ENCODE results near the gene OSBPL5.
A peak's percentile ranks its signal among the peaks of the same experiment; 100 is the strongest.

OSBPL5 gene

GRCh38 chr11:3090096-3090901 is 74.8 kb downstream of the OSBPL5 start:
- Mint-ChIP-seq H3K27ac (peak overlapping the region in 1 of 2 donors; percentile 42), H3K4me1 (peaks cover 11% of the 10 kb centered on the region), H3K27me3 (peaks cover 7% of the 10 kb centered on the region), H3K4me3 (no peak overlapping the region), H3K9me3 (no peaks in the 10 kb centered on the region)
- ATAC-seq (no peak), DNase-seq (no peak)

- Mint-ChIP-seq H3K27me3 (peaks cover 11% of the 10 kb centered on the region), H3K4me3 (no peak overlapping the region), H3K9me3 (no peaks in the 10 kb centered on the region), H3K27ac (peak overlapping the region in 1 of 2 donors; percentile 42), H3K4me1 (peaks cover 11% of the 10 kb centered on the region)
- ATAC-seq (no peak), DNase-seq (no peak)
Observed at GRCh38 chr11:3089236-3090061, 75.7 kb downstream of the OSBPL5 start.

- ATAC-seq = no peak
- Mint-ChIP-seq H3K27ac (no peak overlapping the region), H3K4me1 (peaks cover 11% of the 10 kb centered on the region), H3K27me3 (peaks cover 17% of the 10 kb centered on the region), H3K4me3 (no peak overlapping the region), H3K9me3 (no peaks in the 10 kb centered on the region)
- DNase-seq = no peak
Observed at GRCh38 chr11:3088806-3089205, 76.3 kb downstream of the OSBPL5 start.

GRCh38 chr11:3087821-3088800 is 77.0 kb downstream of the OSBPL5 start:
- H3K4me1 Mint-ChIP-seq = peaks cover 11% of the 10 kb centered on the region

GRCh38 chr11:3087373-3087772 is 77.7 kb downstream of the OSBPL5 start:
- Mint-ChIP-seq H3K4me3 (no peak overlapping the region), H3K27ac (no peak overlapping the region), H3K9me3 (no peaks in the 10 kb centered on the region), H3K27me3 (peaks cover 31% of the 10 kb centered on the region), H3K4me1 (peaks cover 11% of the 10 kb centered on the region)
- ATAC-seq (no peak), DNase-seq (no peak)

More at GRCh38 chr11:3087821-3088800, 77.0 kb downstream of the OSBPL5 start:
- Mint-ChIP-seq H3K9me3 (no peaks in the 10 kb centered on the region), H3K4me3 (no peak overlapping the region), H3K27me3 (peaks cover 24% of the 10 kb centered on the region), H3K27ac (peak overlapping the region in 1 of 2 donors; percentile 72)
- DNase-seq (no peak), ATAC-seq (no peak)

- H3K27ac Mint-ChIP-seq = no peak overlapping the region
Observed at GRCh38 chr11:3086671-3087150, 78.4 kb downstream of the OSBPL5 start.

GRCh38 chr11:3086114-3086513 is 79.0 kb downstream of the OSBPL5 start:
- no peak for DNase-seq
- Mint-ChIP-seq H3K9me3 (no peaks in the 10 kb centered on the region), H3K27ac (peak overlapping the region in 1 of 2 donors; percentile 81), H3K27me3 (peaks cover 36% of the 10 kb centered on the region), H3K4me3 (no peak overlapping the region), H3K4me1 (peaks cover under 1% of the 10 kb centered on the region)
- ATAC-seq = peak; percentile 34

More at GRCh38 chr11:3086671-3087150, 78.4 kb downstream of the OSBPL5 start:
- Mint-ChIP-seq H3K9me3 (no peaks in the 10 kb centered on the region), H3K4me1 (peaks cover 7% of the 10 kb centered on the region), H3K27me3 (peaks cover 35% of the 10 kb centered on the region), H3K4me3 (no peak overlapping the region)
- ATAC-seq (peak; percentile 14), DNase-seq (no peak)

GRCh38 chr11:3085052-3085451 is 80.1 kb downstream of the OSBPL5 start:
- ATAC-seq (no peak), DNase-seq (no peak)
- H3K9me3 Mint-ChIP-seq = no peaks in the 10 kb centered on the region
- no peak overlapping the region for H3K4me3 Mint-ChIP-seq
- peaks cover 43% of the 10 kb centered on the region for H3K27me3 Mint-ChIP-seq
- H3K27ac Mint-ChIP-seq = no peak overlapping the region
- no peaks in the 10 kb centered on the region for H3K4me1 Mint-ChIP-seq

GRCh38 chr11:3083321-3083720 is 81.8 kb downstream of the OSBPL5 start:
- H3K27me3 Mint-ChIP-seq = peaks cover 50% of the 10 kb centered on the region
- no peak overlapping the region for H3K4me3 Mint-ChIP-seq
- H3K27ac Mint-ChIP-seq = no peak overlapping the region
- DNase-seq (no peak), ATAC-seq (no peak)
- H3K9me3 Mint-ChIP-seq = no peaks in the 10 kb centered on the region
- no peaks in the 10 kb centered on the region for H3K4me1 Mint-ChIP-seq

GRCh38 chr11:3081386-3081751 is 83.7 kb downstream of the OSBPL5 start:
- Mint-ChIP-seq H3K9me3 (no peaks in the 10 kb centered on the region), H3K27ac (no peak overlapping the region), H3K4me3 (no peak overlapping the region)

GRCh38 chr11:3080733-3081385 is 84.3 kb downstream of the OSBPL5 start:
- ATAC-seq = no peak
- no peak overlapping the region for H3K27ac Mint-ChIP-seq

More at GRCh38 chr11:3081386-3081751, 83.7 kb downstream of the OSBPL5 start:
- ATAC-seq (no peak), DNase-seq (no peak)
- Mint-ChIP-seq H3K4me1 (no peaks in the 10 kb centered on the region), H3K27me3 (peaks cover 50% of the 10 kb centered on the region)

GRCh38 chr11:3080104-3080503 is 85.0 kb downstream of the OSBPL5 start:
- Mint-ChIP-seq H3K27me3 (peaks cover 43% of the 10 kb centered on the region), H3K9me3 (no peaks in the 10 kb centered on the region), H3K4me3 (no peak overlapping the region), H3K4me1 (no peaks in the 10 kb centered on the region), H3K27ac (no peak overlapping the region)
- DNase-seq = no peak
- no peak for ATAC-seq

More at GRCh38 chr11:3080733-3081385, 84.3 kb downstream of the OSBPL5 start:
- Mint-ChIP-seq H3K27me3 (peaks cover 49% of the 10 kb centered on the region), H3K9me3 (no peaks in the 10 kb centered on the region), H3K4me3 (no peak overlapping the region), H3K4me1 (no peaks in the 10 kb centered on the region)
- DNase-seq = no peak

GRCh38 chr11:3077846-3078440 is 87.2 kb downstream of the OSBPL5 start:
- peaks cover 24% of the 10 kb centered on the region for H3K27me3 Mint-ChIP-seq
- no peak overlapping the region for H3K4me3 Mint-ChIP-seq
- no peak overlapping the region for H3K27ac Mint-ChIP-seq
- H3K4me1 Mint-ChIP-seq = no peaks in the 10 kb centered on the region
- ATAC-seq = no peak
- DNase-seq = no peak
- no peaks in the 10 kb centered on the region for H3K9me3 Mint-ChIP-seq

GRCh38 chr11:3077189-3077836 is 87.8 kb downstream of the OSBPL5 start:
- no peaks in the 10 kb centered on the region for H3K9me3 Mint-ChIP-seq
- no peak overlapping the region for H3K27ac Mint-ChIP-seq
- no peaks in the 10 kb centered on the region for H3K4me1 Mint-ChIP-seq
- no peak overlapping the region for H3K4me3 Mint-ChIP-seq
- ATAC-seq (no peak), DNase-seq (no peak)
- H3K27me3 Mint-ChIP-seq = peaks cover 18% of the 10 kb centered on the region

All from stimulated activated naive CD8-positive, alpha-beta T cell treated with anti-CD3 and anti-CD28 coated beads, Interleukin-15, amount 100 ng/mL, for 72 hours (primary cell).